GM21528 (cell line): Measurements from ENCODE around the gene SETD4.
"Not testable (repeated sequence)": the region's sequence is repeated elsewhere in the genome, so short reads cannot be mapped to it uniquely, and the experiment has no call there.

Source experiments
- ATAC-seq: cut with Tn5 transposase; IDR thresholded peaks from one replicate; pipeline ENCODE4 v1.9.1; 2021; ENCODE audit warnings: mild to moderate bottlenecking, moderate library complexity; ENCODE audit not compliant: unreplicated experiment, low FRiP score

SETD4 gene, protein sequence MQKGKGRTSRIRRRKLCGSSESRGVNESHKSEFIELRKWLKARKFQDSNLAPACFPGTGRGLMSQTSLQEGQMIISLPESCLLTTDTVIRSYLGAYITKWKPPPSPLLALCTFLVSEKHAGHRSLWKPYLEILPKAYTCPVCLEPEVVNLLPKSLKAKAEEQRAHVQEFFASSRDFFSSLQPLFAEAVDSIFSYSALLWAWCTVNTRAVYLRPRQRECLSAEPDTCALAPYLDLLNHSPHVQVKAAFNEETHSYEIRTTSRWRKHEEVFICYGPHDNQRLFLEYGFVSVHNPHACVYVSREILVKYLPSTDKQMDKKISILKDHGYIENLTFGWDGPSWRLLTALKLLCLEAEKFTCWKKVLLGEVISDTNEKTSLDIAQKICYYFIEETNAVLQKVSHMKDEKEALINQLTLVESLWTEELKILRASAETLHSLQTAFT

GRCh38 chr21:36060159-36060921 lies at the start of gene SETD4:
Gene SETD4 (minus strand): TSS chr21:36060526. CDS start chr21:36058888, 1,638 bp downstream.
- peak; percentile 85 for ATAC-seq

- no peak for ATAC-seq
Measured at GRCh38 chr21:36109868-36110267, 49.5 kb upstream of the SETD4 start.

GRCh38 chr21:36105327-36105842 lies 45.1 kb upstream of the SETD4 start:
- ATAC-seq = no peak

GRCh38 chr21:36104317-36105300 lies 44.3 kb upstream of the SETD4 start:
- no peak for ATAC-seq

- no peak for ATAC-seq
Measured at GRCh38 chr21:36103434-36103833, 43.1 kb upstream of the SETD4 start.

GRCh38 chr21:36100971-36101641 lies 40.8 kb upstream of the SETD4 start:
- no peak for ATAC-seq

GRCh38 chr21:36099695-36100211 lies 39.4 kb upstream of the SETD4 start:
- ATAC-seq = not testable (repeated sequence)

- ATAC-seq = no peak
Measured at GRCh38 chr21:36099000-36099399, 38.7 kb upstream of the SETD4 start.

- ATAC-seq = no peak
Measured at GRCh38 chr21:36098182-36098532, 37.8 kb upstream of the SETD4 start.

DNA sequence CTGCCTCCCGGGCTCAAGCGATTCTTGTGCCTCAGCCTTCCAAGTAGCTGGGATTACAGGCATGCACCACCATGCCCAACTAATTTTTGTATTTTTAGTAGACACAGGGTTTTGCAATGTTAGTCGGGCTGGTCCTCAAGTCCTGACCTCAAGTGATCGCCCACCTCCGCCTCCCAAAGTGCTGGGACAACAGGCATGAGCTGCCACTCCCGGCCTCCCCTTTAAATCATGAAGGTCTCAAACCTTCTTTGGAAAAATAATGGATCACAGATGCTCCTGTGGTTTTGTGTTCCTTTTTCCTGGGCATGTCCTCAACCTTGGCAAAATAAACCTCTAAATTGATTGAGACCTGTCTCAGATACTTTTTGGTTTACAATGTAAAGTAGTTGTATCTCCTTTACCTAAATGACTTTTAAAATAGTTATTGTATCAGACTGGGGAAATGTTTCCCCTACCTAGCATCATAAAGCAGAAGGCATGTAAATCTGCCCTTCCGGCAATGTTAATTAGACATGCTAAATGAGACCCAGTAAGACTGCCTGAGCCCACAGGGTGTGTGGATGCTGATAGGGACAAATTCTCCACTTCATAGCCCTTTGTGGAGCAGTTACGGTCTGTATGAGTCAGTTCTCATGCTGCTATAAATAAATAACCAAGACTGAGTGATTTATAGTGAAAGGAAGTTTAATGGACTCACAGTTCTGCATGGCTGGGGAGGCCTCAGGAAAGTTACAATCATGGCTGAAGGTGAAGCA lies 37.3 kb upstream of the SETD4 start:
- no peak for ATAC-seq

- ATAC-seq = no peak
Measured at GRCh38 chr21:36096398-36097290, 36.3 kb upstream of the SETD4 start.

GRCh38 chr21:36093512-36093911 lies 33.2 kb upstream of the SETD4 start:
- ATAC-seq = no peak

- ATAC-seq = no peak
Measured at GRCh38 chr21:36092681-36093080, 32.4 kb upstream of the SETD4 start.

GRCh38 chr21:36089946-36090345 lies 29.6 kb upstream of the SETD4 start:
- no peak for ATAC-seq

GRCh38 chr21:36087362-36088138 lies 27.2 kb upstream of the SETD4 start:
- ATAC-seq = no peak

- ATAC-seq = no peak
Measured at GRCh38 chr21:36082237-36082664, 21.9 kb upstream of the SETD4 start.

DNA sequence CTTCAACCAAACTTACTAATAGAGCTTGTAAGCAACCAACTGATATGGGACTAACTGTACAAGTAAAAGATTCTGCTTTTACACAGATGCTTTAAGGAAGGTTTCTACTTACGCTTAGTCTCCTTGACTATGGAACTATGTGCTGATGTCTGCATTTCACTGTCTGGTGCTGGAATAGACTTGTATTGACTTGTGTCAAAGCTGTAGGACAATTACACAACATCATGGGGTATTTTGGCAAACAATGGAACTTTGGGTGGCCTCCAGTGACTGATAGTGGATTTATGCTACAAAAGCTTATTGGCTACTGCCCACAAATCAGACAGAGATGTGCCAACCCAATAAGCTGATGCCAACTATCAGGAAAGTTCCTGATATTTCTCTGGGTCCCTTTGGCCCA lies 20.1 kb upstream of the SETD4 start:
- no peak for ATAC-seq
